Fibroblast of skin of left biceps (primary cell): ENCODE results near the gene VGLL1.

Experiments used
- DNase-seq, 2 experiments: peaks; one replicate each; pipeline ENCODE4 v3.0.0-alpha.2; 2013; ENCODE audit warnings: low read depth in 2 of 2

The VGLL1 gene, protein sequence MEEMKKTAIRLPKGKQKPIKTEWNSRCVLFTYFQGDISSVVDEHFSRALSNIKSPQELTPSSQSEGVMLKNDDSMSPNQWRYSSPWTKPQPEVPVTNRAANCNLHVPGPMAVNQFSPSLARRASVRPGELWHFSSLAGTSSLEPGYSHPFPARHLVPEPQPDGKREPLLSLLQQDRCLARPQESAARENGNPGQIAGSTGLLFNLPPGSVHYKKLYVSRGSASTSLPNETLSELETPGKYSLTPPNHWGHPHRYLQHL

DNA sequence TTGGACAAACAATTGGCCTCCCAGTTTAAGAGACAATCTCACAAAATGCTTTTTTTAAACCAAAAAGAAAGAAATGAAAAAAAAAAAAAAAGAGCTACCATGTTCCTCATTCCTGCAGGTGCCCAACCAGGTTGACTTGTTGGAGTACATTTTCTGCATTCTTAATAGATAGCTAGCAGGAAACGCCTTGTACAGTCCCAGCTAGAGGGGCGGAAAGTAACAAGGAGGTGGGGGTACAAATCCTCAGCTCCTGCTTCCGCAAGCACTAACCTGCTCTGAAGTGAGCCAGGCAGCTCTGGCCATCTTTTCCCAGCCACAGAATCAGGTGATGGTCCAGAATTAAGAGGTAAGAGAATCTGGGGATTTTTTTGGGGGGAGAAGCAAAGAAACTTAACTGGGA lies at the start of gene VGLL1:
Gene VGLL1, plus strand, starts transcription at position 265 of the 400 bp plus-strand sequence. CDS start 3,806 bp downstream, outside the sequence.
- DNase-seq: no peak

DNA sequence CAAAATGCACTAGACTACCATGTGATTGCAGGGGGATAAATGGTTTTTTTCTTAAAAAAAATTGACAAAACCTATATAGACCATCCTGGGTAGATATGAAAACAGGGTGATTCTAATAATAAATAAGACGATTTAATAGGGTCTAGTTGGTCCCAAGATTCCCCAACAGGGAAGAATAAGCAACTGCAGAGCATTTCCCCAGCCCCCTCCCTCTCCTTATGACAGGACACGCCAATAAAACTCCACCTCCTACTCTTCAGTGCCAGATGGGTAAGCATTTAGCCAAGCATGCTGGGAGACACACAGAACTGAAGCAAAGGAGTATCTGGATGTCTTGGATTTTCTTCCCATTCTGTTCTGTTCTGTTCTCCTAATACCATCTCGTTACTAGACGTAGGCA lies 44.4 kb upstream of the VGLL1 start, which contains the start of gene BRS3:
Gene BRS3, plus strand, starts transcription at position 301 of the 400 bp plus-strand sequence. CDS start 168 bp downstream, outside the sequence.
- DNase-seq: no peak

DNA sequence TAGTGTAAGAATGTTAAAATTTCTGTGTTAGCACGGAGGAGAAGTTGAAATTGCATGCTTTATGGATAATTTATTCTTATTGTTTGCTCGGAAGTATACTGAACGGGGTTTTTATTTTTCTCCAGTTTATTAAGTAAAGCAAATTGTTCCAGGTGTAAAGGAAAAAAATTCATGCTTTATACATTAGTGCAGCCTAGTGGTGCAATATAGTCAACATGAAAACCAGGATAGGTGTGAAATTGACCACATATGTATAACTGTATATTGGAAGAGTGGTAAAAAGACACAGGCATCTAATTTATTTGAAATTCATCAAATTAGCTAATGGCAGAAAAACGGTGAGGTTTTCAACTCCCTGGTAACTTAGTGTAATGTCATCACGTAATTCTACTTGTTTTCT lies 43.3 kb upstream of the VGLL1 start:
- DNase-seq: no peak

DNA sequence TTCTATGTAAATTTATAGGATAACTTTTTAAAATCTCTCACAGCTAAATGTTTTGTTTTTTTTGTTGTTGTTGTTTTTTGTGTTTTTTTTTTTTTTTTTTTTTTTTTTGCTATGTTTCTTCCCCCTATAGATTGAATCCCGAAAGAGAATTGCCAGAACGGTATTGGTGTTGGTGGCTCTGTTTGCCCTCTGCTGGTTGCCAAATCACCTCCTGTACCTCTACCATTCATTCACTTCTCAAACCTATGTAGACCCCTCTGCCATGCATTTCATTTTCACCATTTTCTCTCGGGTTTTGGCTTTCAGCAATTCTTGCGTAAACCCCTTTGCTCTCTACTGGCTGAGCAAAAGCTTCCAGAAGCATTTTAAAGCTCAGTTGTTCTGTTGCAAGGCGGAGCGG lies 40.2 kb upstream of the VGLL1 start:
- no peak for DNase-seq

DNA sequence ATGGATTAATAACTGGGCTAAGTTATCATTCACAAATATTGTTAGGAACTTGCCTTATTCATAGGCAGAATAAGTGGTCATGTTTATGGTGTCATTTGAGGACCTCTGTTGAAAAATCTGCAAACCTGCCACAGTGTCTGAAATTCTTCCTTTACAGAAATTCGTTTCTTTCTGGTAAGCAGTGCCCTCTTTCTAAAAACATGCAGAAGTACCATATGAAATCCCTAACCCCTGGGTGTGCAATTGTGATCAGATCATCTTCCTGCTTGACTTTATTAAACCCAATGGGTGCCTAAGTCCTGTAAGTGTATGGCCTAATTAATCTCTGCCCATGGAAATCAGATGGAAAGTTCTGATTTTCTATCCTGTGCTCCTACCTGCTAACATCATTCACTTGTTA lies 39.0 kb upstream of the VGLL1 start:
- no peak for DNase-seq

DNA sequence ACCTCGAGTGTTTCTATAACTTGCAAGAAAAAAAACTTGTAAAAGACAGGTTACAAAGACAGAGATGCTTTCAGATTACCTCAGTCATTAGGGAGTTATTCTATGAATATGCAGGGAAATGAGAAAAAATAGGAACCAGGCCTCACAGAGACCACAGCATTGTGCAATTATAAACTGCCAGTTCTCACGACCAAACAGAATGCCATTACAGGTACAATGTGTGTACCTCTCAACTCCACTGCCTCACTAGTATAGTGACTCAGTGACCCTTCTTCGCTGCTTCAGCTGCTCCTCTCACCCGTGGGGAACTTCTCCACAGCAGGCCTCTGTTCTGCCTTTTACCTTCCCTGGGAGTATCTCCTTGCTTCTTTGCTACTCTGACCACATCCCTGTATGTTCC lies 37.0 kb upstream of the VGLL1 start:
- no peak for DNase-seq

DNA sequence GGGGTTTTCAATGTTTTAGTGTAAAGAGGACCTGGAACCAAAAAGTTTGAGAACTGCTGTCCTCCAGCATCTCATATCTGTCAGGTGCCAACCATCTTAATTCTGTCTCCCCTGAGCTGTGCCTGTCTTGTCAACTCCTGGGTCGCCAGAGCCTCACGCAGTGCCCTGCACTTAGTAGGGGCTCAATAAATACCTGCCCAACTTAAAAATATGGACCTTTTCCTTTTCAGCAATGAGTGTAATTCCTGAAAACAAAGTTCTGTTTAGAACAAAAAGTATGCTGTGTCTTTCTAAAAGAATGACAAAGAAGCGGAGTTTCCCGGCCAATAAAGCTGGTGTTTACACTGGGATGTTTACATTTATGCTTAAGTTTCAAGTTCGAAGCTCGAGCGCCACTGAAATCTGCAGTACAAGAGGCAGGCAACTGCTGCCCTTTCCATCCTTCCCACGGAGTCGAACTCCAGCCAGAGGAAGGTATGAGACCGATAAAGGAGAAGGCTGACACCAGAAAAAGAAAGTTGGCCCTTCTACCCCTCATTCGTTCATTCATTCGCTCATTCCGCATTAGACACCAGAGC lies 35.7 kb upstream of the VGLL1 start:
- no peak for DNase-seq

DNA sequence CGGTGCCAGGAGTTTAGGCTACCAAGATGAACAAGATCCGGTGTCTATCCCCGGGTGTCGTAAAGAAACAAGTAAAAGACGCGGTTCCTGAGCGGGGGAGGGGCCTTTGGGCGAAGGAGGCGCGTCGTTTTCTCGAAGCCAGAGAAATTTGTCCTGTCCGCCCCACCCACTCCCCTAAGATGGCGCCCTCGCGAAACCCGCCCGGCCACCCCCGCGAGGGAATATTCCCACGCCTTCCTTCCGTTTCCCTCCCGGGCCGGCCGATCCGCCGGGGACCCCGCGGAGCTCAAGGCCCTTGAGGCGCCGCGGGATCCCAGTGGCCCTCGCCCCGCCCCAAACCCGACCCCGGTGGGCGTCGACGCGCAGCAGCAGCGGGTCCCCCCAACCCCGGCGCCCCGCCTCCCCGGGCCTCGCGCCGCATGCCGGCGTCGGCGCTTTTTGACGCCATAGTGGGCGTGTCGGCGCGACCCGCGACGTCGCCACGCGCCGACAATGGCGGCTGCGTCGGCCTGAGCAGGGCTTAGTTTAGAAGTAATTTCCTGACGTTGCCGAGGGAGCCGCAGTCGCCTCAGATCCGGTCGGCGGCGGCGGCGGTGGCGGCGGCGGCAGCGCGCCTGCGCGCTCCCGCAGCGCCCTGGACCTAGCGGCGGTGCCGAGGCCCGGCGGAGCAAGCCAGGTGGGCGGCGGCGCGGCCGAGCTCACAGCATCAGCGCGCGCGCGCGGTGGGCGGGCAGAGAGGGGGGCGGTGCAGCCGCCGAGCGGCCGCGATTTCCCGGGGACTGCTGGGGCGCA lies 35.1 kb upstream of the VGLL1 start:
- DNase-seq: peak; percentile 56 to 58

DNA sequence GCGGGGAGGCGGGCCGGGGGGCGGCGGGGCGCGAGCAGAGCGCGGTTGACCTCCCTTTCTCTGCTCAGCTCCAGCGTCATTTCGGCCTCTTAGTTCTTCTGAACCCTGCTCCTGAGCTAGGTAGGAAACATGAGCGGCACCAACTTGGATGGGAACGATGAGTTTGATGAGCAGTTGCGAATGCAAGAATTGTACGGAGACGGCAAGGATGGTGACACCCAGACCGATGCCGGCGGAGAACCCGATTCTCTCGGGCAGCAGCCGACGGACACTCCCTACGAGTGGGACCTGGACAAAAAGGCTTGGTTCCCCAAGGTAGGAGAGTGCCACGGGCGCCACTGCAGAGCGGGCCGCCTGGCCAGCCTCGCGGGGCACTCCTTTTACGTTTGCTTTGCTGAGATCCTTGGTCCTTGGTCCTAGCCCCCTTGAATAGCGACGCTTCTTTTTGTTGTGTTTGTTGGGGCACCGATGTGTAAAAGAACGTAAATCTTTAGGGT lies 34.4 kb upstream of the VGLL1 start, which contains the start of gene HTATSF1:
Gene HTATSF1, plus strand, starts transcription at position 37 of the 497 bp plus-strand sequence. Its CDS starts 93 bp downstream, at position 130.
- no peak for DNase-seq

DNA sequence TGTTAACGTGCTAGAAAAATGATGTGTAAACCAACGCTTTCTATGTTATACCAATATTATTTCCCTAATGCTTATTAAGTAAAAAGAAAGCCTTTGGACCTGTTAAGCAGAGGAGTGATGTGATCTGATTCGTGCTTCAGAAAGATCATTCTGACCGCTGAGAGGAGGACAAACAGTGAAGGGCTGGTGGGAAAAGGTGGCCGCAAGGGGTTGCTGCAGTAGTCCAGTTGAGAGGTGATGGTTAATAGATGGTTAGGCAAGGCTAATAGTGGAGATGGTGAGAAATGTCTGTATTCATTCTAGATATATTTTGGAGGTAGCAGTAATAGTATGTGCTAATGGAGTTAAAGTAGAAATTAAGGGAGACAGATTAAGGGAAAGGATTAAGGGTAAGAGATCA lies 12.9 kb upstream of the VGLL1 start:
- no peak for DNase-seq

DNA sequence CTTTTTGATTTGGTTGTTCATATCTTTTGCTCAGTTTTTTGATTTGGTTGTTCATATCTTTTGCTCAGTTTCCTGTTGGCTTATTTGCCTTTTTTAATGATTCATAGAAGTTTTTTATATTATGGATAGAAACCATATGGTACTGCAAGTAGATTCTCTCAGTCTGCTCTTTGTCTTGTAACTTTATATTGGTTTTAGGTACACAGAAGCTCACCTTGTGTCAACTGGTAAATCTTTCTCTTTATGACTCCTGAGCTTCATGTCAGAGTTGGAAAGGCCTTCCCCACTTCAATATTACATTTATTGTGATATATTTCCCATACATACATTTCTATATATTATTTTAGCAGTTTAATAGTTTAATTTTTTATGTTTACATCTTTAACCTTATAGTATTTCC lies 8.2 kb upstream of the VGLL1 start:
- DNase-seq: no peak

DNA sequence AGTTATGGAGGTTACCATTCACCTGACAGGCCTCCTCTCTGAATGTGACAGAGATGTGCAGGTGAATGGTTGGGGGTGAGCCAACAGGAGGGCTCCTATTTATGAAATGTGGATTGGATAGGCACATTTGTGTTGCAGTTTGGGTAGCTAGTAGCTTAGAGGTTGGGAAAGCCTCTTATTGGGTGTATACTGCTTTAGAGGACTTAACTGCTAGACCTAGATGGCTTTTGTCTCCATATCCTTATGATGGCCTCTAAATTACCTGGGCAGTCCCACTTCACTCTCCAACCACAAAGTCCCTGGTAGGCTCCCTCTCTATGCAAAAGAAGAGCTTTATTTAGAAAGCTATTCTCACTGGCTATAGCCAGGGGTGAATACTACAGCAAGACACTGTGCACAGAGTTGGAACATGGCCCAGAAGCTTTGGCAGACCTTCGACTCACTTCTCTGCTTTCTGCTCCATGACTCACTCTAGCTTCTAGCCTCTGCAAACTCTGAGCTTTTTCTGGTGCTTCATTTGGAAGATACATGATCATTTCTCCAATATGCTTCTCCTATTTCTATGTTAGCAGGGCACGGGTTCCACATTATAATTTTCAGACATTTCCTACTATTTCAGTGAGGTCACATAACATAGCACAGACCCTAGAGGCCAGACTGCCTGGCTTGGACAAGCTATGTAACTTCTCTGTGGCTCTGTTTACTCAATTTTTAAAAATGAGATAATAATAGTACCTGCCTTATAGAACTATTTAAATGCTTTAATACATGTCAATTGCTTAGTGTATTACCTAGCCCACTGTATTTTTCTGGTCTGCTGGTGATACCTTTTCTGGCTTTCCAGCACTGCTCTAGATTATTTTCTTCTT lies 6.0 kb upstream of the VGLL1 start:
- peak; percentile 50 to 62 for DNase-seq

DNA sequence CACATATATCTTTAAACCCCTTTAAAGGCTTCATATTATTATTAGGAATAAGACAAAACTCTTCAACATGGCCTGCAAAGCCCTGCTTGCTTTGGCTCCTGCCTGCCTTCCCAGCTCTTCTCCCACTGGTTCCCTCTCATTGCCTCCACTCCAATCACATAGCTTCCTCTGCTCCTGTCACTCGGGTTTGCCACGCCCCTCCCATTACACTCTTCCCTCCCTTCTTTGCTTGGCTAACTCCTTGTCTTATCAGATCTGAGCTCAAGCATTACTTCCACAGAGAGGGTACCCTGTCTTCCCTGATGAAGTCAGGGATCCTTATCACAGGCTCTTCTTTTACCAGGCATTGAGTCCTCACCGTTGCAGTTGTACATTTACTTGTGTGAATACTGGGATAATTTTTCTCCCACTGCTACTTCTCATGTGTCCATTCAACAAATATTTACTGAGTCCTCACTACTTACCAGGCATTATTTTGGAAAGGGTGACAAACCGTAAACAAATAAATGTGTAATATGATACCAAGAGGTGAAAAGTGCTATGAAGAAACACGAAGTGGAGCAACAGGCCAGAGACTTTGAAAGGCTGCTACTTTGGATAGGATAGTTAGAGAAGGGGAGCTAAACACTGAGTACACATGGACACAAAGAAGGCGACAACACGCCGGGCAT lies 3.2 kb upstream of the VGLL1 start:
- no peak for DNase-seq

DNA sequence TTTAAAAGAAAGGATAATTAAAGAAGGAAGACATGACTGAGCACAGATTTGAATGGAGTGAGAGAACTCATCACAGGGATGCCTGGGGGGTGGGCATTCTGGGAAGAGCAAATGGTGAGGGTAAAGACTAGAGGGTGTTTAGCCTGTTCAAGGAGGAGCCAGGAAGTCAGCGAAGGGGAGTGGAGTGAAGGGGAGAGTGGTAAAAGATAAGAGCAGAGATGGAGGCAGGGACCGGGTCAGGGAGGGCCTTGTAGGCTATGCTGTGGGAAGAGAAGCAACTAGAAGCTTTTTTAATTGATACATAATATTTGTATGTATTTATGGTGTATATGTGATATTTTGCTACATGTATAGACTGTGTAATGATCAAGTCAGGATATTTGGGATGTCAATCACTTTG lies 2.2 kb upstream of the VGLL1 start:
- DNase-seq: no peak

DNA sequence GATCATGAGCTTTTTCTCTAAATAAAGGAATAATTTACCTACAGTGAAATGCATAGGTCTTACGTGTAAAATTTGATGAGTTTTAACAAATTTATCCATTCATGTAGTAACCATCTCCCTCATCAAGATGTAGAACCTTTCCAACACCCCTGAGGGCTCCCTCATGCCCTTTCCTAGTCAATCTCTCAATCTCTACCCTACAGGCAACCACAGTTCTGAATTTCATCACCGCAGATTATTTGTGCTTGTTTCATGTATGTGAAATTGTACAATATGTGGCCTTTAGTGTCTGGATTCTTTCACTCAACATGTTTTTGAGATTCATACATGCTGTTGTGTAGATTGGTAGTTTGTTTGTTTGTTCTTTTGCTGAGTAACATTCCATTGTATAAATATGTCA lies 2.1 kb downstream of the VGLL1 start:
- no peak for DNase-seq

DNA sequence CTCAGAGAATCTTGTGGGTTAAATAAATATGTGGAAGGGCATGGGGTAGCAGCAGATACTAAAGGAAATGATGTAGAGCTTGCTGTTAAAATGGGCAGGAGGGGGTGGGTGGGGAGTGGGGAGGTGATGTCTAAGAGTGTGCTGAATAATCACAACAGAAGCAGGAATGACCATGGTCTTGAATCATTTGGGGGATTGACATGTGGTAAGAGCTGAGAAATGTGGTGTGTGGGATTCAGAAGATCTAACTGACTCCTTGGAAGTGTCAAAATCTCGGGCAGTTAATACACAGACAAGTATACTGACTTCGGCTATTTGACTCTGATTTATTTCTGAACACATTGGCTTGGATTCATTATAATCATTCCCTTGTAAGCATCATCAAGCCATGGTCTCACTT lies 6.8 kb downstream of the VGLL1 start:
- no peak for DNase-seq

DNA sequence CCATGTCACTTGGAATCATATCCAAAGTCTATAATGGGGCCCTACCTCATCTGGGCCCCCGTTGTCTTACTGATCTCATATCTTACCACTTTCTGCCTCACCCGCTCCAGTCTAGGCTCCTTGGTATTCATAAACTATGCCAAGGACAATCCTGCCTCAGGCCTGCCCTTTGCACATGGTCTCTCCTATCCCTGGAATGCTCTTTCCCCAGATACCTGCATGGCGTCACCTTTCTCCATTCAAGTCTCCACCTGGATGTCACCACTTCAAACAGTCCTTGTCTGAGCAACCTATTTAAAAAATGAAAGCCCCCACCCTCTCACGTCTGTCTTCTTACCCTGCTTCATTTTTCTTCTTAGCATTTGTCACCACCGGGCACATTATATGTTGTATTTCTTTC lies 8.2 kb downstream of the VGLL1 start:
- no peak for DNase-seq

DNA sequence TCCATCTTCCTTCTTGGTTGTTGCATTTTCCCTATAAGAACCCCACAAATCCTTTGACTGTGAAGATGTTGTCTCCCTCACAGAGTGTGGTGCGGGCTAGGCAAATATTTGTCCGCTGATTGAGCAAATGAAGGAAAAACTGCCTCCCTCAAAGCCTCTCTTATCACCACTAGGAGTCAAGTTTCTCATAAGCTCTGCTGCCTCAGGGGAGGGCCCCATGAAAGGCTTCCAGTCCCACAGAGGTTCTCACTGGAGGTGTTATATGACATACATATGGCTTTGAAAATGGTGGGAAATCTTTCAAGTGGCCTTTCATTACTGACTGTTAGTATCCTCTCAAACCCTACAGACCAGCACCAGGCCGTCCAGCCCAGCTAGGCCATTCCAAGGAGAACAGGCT lies 9.3 kb downstream of the VGLL1 start:
- DNase-seq: no peak

DNA sequence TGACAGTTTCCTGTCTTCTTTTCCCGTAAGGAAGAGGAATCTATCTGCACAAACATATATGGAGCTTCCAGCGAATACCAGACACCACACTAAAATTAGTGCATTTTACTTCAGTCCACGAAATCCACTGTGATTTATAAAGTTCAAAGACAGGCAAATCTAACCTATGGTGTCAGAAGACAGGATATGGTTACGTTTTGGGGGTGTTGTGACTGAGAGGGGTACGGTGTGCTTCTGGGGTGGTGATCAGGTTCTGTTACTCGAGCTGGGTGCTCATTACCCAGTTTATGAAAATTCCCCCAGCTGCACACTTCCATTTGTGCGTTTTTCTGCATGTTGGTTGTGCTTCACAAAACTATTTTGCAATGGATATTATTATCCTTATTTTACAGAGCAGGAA lies 10.3 kb downstream of the VGLL1 start:
- no peak for DNase-seq

DNA sequence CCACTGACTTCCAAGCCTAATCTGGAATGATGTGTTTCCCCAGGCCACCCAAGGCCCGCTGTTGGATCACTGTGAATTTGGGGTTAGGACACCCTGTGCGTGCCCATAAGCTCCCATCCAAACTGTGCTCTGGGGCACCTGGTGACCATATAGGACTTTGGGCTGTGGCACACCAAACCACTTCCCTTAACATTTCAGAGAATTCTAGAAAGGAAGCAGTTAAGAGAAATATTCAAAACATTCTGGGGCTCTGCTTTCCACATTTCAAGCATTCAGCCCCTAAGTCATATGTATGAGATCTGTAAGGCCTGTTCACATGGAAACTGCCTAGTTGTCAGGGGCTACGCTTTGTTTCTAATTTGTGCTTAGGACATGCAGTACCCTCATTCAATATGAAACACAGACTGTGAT lies 14.4 kb downstream of the VGLL1 start:
- no peak for DNase-seq

DNA sequence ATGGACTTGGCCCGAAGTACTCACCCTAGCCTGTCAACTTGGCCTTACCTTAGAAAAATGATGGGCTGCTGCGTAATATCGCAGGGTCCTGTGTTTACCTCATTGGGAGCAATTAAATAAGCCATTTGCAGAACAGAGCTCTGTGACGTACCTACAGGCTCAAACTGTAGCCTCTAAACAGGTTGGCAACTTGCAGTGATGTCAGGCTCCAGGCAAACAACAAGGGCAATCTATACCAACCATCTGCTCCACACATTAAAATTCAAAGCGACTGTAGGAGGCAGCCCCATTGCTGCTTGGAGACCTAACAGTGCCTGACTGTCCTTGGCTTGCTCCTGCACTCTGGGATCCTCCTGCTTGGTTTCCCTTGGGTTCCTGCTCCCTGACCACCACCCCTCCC lies 17.2 kb downstream of the VGLL1 start:
- no peak for DNase-seq
